ENCODE results near the gene ASIC2.

The ASIC2 gene

GRCh38 chr17:33055171-33055611, 237.9 kb downstream of the ASIC2 start:
- DNase-seq = no peak

- DNase-seq = no peak
Observed at GRCh38 chr17:33054412-33054811, 238.7 kb downstream of the ASIC2 start.

- no peak for DNase-seq
Observed at GRCh38 chr17:33053676-33054075, 239.4 kb downstream of the ASIC2 start.

GRCh38 chr17:33052856-33053255, 240.2 kb downstream of the ASIC2 start:
- DNase-seq = no peak

- no peak for DNase-seq
Observed at GRCh38 chr17:33050611-33051140, 242.4 kb downstream of the ASIC2 start.

- DNase-seq = no peak
Observed at GRCh38 chr17:33049781-33050414, 243.2 kb downstream of the ASIC2 start.

- DNase-seq = no peak
Observed at GRCh38 chr17:33046361-33047255, 246.5 kb downstream of the ASIC2 start.

- no peak for DNase-seq
Observed at GRCh38 chr17:33045216-33045615, 247.9 kb downstream of the ASIC2 start.

- no peak for DNase-seq
Observed at GRCh38 chr17:33044771-33045170, 248.3 kb downstream of the ASIC2 start.

GRCh38 chr17:33040461-33040860, 252.6 kb downstream of the ASIC2 start:
- no peak for DNase-seq

- no peak for DNase-seq
Observed at GRCh38 chr17:33039874-33040273, 253.2 kb downstream of the ASIC2 start.

GRCh38 chr17:33038740-33039139, 254.4 kb downstream of the ASIC2 start:
- DNase-seq = no peak

- no peak for DNase-seq
Observed at GRCh38 chr17:33033176-33033575, 259.9 kb downstream of the ASIC2 start.

- DNase-seq = no peak
Observed at GRCh38 chr17:33028778-33029177, 264.3 kb downstream of the ASIC2 start.

- no peak for DNase-seq
Observed at GRCh38 chr17:33028061-33028460, 265.0 kb downstream of the ASIC2 start.

GRCh38 chr17:33024688-33025486, 268.2 kb downstream of the ASIC2 start:
- DNase-seq = no peak

- no peak for DNase-seq
Observed at GRCh38 chr17:33023790-33024189, 269.3 kb downstream of the ASIC2 start.

- DNase-seq = no peak
Observed at GRCh38 chr17:33021731-33022408, 271.2 kb downstream of the ASIC2 start.

GRCh38 chr17:33019161-33019890, 273.8 kb downstream of the ASIC2 start:
- no peak for DNase-seq

- no peak for DNase-seq
Observed at GRCh38 chr17:33017366-33017765, 275.7 kb downstream of the ASIC2 start.

GRCh38 chr17:33016920-33017319, 276.2 kb downstream of the ASIC2 start:
- no peak for DNase-seq

Measured in GOT3 (cell line).